ENCODE results near the gene PRKCH.

The PRKCH gene

DNA sequence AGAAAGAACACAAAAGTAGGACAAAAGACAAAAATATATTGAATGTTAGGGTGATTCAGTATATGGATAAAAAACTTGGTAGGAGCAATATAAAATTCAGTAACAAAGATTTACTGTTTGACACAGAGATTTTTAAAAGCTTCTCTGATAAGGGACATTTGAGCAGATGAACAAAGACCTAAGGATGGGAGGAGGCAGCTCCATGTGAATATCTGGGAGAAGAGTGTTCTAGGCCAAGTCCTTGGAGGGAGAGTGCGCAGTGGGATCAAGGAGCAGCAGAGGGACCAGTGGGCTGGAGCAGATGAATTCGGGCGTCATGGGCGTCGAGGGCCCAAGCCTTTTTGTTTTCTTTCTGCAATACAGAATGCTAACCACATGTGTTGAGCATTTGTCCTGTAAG, 174.4 kb downstream of the PRKCH start:
- no peaks in the 10 kb centered on the region for H3K9me3 ChIP-seq (ENCODE audit: insufficient read depth, low read length)
- no peak overlapping the region for H3K27ac ChIP-seq (ENCODE audit: low read length)
- no peak overlapping the region for H2AFZ ChIP-seq (ENCODE audit: low read depth, low read length)
- no peaks in the 10 kb centered on the region for H3K79me2 ChIP-seq (ENCODE audit: low read length)
- no peak overlapping the region for H3K9ac ChIP-seq (ENCODE audit: low read length)
- H3K36me3 ChIP-seq (replicated peaks; ENCODE audit: low read depth, low read length): no peaks in the 10 kb centered on the region
- peaks cover 22% of the 10 kb centered on the region for H3K4me1 ChIP-seq (ENCODE audit: low read length)
- no peak overlapping the region for H3K4me2 ChIP-seq (ENCODE audit: low read length)
- H3K27me3 ChIP-seq (ENCODE audit: low read depth, low read length): peaks cover 20% of the 10 kb centered on the region; the same call in 1 of the 2 replicates
- H4K20me1 ChIP-seq (ENCODE audit: insufficient read depth, low read length): no peaks in the 10 kb centered on the region
- H3K4me3 ChIP-seq (ENCODE audit: low read length): no peak overlapping the region
- TF ChIP-seq, protein P1, sequence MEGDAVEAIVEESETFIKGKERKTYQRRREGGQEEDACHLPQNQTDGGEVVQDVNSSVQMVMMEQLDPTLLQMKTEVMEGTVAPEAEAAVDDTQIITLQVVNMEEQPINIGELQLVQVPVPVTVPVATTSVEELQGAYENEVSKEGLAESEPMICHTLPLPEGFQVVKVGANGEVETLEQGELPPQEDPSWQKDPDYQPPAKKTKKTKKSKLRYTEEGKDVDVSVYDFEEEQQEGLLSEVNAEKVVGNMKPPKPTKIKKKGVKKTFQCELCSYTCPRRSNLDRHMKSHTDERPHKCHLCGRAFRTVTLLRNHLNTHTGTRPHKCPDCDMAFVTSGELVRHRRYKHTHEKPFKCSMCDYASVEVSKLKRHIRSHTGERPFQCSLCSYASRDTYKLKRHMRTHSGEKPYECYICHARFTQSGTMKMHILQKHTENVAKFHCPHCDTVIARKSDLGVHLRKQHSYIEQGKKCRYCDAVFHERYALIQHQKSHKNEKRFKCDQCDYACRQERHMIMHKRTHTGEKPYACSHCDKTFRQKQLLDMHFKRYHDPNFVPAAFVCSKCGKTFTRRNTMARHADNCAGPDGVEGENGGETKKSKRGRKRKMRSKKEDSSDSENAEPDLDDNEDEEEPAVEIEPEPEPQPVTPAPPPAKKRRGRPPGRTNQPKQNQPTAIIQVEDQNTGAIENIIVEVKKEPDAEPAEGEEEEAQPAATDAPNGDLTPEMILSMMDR (IDR thresholded peaks at IDR 0.05; ENCODE audit: low read depth, low read length): no peak
- TF ChIP-seq EZH2phosphoT487 (IDR thresholded peaks at IDR 0.05; ENCODE audit: low read depth): no peak

DNA sequence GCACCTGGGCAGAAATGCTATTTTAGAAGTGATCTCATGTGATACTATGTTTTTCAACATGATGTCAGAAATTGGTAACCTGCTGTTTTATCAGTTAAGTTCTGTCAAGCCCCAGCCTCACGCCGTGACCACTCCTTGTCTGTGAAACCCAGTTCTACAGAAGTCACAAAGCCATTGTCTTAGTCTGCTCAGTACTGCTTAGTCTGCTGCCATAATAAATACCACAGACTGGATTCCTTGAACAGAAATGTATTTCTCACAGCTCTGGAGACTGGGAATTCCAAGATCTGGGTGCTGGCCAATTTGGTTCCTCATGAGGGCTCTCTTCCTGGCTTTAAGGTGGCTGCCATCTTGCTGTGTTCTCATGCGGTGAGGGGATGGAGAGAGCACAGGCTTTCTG, 176.9 kb downstream of the PRKCH start:
- Histone ChIP-seq H3K36me3 (replicated peaks; ENCODE audit: low read depth, low read length) (no peaks in the 10 kb centered on the region), H3K9ac (ENCODE audit: low read length) (no peak overlapping the region), H3K79me2 (ENCODE audit: low read length) (no peaks in the 10 kb centered on the region), H2AFZ (ENCODE audit: low read depth, low read length) (no peak overlapping the region), H3K27ac (ENCODE audit: low read length) (no peak overlapping the region), H4K20me1 (ENCODE audit: insufficient read depth, low read length) (no peaks in the 10 kb centered on the region), H3K4me1 (ENCODE audit: low read length) (peaks cover 47% of the 10 kb centered on the region), H3K4me2 (ENCODE audit: low read length) (no peak overlapping the region), H3K4me3 (ENCODE audit: low read length) (no peak overlapping the region), H3K27me3 (ENCODE audit: low read depth, low read length) (0 out of 2 replicates have a peak, but pooled peaks cover 12% of the 10 kb centered on the region), H3K9me3 (ENCODE audit: insufficient read depth, low read length) (peaks cover 3% of the 10 kb centered on the region; the same call in 1 of the 2 replicates)
- TF ChIP-seq, protein P1 (IDR thresholded peaks at IDR 0.05; ENCODE audit: low read depth, low read length): no peak

- H3K27ac ChIP-seq (ENCODE audit: low read length): peak overlapping the region; percentile 10; the same call in 1 of the 2 replicates
- H4K20me1 ChIP-seq (ENCODE audit: insufficient read depth, low read length): no peaks in the 10 kb centered on the region
- peaks cover 3% of the 10 kb centered on the region; the same call in 1 of the 2 replicates for H3K9me3 ChIP-seq (ENCODE audit: insufficient read depth, low read length)
- H3K9ac ChIP-seq (ENCODE audit: low read length): no peak overlapping the region
- H2AFZ ChIP-seq (ENCODE audit: low read depth, low read length): no peak overlapping the region
- H3K4me3 ChIP-seq (ENCODE audit: low read length): no peak overlapping the region
- H3K4me1 ChIP-seq (ENCODE audit: low read length): peaks cover 52% of the 10 kb centered on the region
- 0 out of 2 replicates have a peak, but pooled peaks cover 7% of the 10 kb centered on the region for H3K27me3 ChIP-seq (ENCODE audit: low read depth, low read length)
- no peaks in the 10 kb centered on the region for H3K36me3 ChIP-seq (replicated peaks; ENCODE audit: low read depth, low read length)
- peak overlapping the region; percentile 62; the same call in 1 of the 2 replicates for H3K4me2 ChIP-seq (ENCODE audit: low read length)
- no peak for TF ChIP-seq EZH2phosphoT487 (IDR thresholded peaks at IDR 0.05; ENCODE audit: low read depth)
- TF ChIP-seq, protein P1 (IDR thresholded peaks at IDR 0.05; ENCODE audit: low read depth, low read length): no peak
- no peaks in the 10 kb centered on the region for H3K79me2 ChIP-seq (ENCODE audit: low read length)
These were observed 177.4 kb downstream of the PRKCH start for GRCh38 chr14:61498811-61499210.

DNA sequence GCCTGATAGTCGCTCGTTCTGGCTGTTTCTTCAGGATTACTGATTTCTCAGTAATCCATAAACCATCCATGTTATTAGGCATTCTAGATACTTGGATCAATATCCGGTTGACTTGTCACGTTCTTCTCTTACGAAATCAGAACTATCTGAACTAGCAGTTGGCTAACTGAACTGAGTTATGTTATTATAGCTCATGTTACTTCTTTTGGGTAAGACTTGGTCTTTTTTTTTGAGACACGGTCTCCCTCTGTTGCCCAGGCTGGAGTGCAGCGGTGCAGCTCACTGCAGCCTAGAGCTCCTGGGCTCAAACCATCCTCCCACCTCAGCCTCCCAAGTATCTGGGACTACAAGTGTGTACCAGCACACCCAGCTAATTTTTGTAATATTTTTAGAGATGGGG, 178.6 kb downstream of the PRKCH start:
- Histone ChIP-seq H3K9me3 (ENCODE audit: insufficient read depth, low read length) (peaks cover 7% of the 10 kb centered on the region; the same call in 1 of the 2 replicates), H3K27me3 (ENCODE audit: low read depth, low read length) (0 out of 2 replicates have a peak, but pooled peaks cover 3% of the 10 kb centered on the region), H4K20me1 (ENCODE audit: insufficient read depth, low read length) (no peaks in the 10 kb centered on the region), H3K4me3 (ENCODE audit: low read length) (peak overlapping the region; percentile 12), H3K4me2 (ENCODE audit: low read length) (peak overlapping the region; percentile 62), H2AFZ (ENCODE audit: low read depth, low read length) (no peak overlapping the region), H3K36me3 (replicated peaks; ENCODE audit: low read depth, low read length) (no peaks in the 10 kb centered on the region), H3K27ac (ENCODE audit: low read length) (peak overlapping the region; percentile 10; the same call in 1 of the 2 replicates), H3K9ac (ENCODE audit: low read length) (no peak overlapping the region), H3K79me2 (ENCODE audit: low read length) (no peaks in the 10 kb centered on the region), H3K4me1 (ENCODE audit: low read length) (peaks cover 59% of the 10 kb centered on the region)
- no peak for TF ChIP-seq EZH2phosphoT487 (IDR thresholded peaks at IDR 0.05; ENCODE audit: low read depth)
- TF ChIP-seq, protein P1 (IDR thresholded peaks at IDR 0.05; ENCODE audit: low read depth, low read length): no peak
